HFFc6 (cell line): ENCODE data around the gene HES4. TPM values are rescaled to one million over a fixed set of nuclear protein-coding genes. Genes with fewer than 3 reads are reported as not detected.
A peak's percentile ranks its signal among the peaks of the same experiment; 100 is the strongest.

Experiments used
- DNase-seq: peaks from one replicate; pipeline ENCODE4 v3.0.0-alpha.2; 2018
- H3K27ac Mint-ChIP-seq: 2 replicates; pipeline ENCODE4 v1.8.0; 2020; ENCODE audit warnings: mild to moderate bottlenecking, mixed read lengths
- H3K27me3 Mint-ChIP-seq: 2 replicates; pipeline ENCODE4 v1.8.0; 2021; ENCODE audit warnings: mild to moderate bottlenecking, moderate library complexity, mixed read lengths; ENCODE audit not compliant: insufficient read depth
- H3K36me3 Mint-ChIP-seq: 2 replicates; pipeline ENCODE4 v1.8.0; 2021; ENCODE audit warnings: low read depth, mixed read lengths
- H3K4me1 Mint-ChIP-seq: 2 replicates; pipeline ENCODE4 v1.8.0; 2020; ENCODE audit warnings: low read depth, mixed read lengths
- H3K4me3 Mint-ChIP-seq: 2 replicates; pipeline ENCODE4 v1.8.0; 2020; ENCODE audit warnings: mild to moderate bottlenecking, moderate library complexity, mixed read lengths
- H3K9me3 Mint-ChIP-seq: 2 replicates; pipeline ENCODE4 v1.8.0; 2020; ENCODE audit warnings: mild to moderate bottlenecking, mixed read lengths
- total RNA-seq, 6 experiments: library from RNA; stranded (reverse); fragmentation: NEBNext Ultra II Directional; extraction: Animal tissue kit (Norgen Biotek cat#: 25700); gene quantifications; 2 replicates in 1 of 6; 3 replicates in 5 of 6; pipeline ENCODE4 v1.2.3, GENCODE V29; 2021
- TF ChIP-seq, protein P1 (sequence below): fragments of 200-600 bp; sonication (generic); IDR thresholded peaks from 2 replicates; pipeline ENCODE4 v1.5.0; 2021; ENCODE audit warnings: antibody characterized with exemption, mild to moderate bottlenecking

The HES4 gene
- total RNA-seq, 6 experiments from 2014 or later = 14.1 to 17.4 (median 15.6) TPM

GRCh38 chr1:1026599-1027413 lies 26.9 kb upstream of the HES4 start:
- TF ChIP-seq, protein P1, sequence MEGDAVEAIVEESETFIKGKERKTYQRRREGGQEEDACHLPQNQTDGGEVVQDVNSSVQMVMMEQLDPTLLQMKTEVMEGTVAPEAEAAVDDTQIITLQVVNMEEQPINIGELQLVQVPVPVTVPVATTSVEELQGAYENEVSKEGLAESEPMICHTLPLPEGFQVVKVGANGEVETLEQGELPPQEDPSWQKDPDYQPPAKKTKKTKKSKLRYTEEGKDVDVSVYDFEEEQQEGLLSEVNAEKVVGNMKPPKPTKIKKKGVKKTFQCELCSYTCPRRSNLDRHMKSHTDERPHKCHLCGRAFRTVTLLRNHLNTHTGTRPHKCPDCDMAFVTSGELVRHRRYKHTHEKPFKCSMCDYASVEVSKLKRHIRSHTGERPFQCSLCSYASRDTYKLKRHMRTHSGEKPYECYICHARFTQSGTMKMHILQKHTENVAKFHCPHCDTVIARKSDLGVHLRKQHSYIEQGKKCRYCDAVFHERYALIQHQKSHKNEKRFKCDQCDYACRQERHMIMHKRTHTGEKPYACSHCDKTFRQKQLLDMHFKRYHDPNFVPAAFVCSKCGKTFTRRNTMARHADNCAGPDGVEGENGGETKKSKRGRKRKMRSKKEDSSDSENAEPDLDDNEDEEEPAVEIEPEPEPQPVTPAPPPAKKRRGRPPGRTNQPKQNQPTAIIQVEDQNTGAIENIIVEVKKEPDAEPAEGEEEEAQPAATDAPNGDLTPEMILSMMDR = no peak
- Mint-ChIP-seq H3K4me3 (no peak overlapping the region), H3K4me1 (peaks cover 16% of the 10 kb centered on the region), H3K27me3 (no peaks in the 10 kb centered on the region; the same call in 1 of the 2 replicates), H3K27ac (no peak overlapping the region), H3K36me3 (peaks cover 5% of the 10 kb centered on the region), H3K9me3 (no peaks in the 10 kb centered on the region)
- DNase-seq = no peak

GRCh38 chr1:1025730-1026129 lies 25.8 kb upstream of the HES4 start:
- H3K9me3 Mint-ChIP-seq = no peaks in the 10 kb centered on the region
- H3K27ac Mint-ChIP-seq = no peak overlapping the region
- no peaks in the 10 kb centered on the region; the same call in 1 of the 2 replicates for H3K27me3 Mint-ChIP-seq
- peaks cover 5% of the 10 kb centered on the region for H3K36me3 Mint-ChIP-seq
- no peak for DNase-seq
- TF ChIP-seq, protein P1 = no peak
- no peak overlapping the region for H3K4me3 Mint-ChIP-seq
- peaks cover 23% of the 10 kb centered on the region for H3K4me1 Mint-ChIP-seq

- H3K4me3 Mint-ChIP-seq = no peak overlapping the region
Observed at GRCh38 chr1:1024771-1025699, 25.1 kb upstream of the HES4 start.

DNA sequence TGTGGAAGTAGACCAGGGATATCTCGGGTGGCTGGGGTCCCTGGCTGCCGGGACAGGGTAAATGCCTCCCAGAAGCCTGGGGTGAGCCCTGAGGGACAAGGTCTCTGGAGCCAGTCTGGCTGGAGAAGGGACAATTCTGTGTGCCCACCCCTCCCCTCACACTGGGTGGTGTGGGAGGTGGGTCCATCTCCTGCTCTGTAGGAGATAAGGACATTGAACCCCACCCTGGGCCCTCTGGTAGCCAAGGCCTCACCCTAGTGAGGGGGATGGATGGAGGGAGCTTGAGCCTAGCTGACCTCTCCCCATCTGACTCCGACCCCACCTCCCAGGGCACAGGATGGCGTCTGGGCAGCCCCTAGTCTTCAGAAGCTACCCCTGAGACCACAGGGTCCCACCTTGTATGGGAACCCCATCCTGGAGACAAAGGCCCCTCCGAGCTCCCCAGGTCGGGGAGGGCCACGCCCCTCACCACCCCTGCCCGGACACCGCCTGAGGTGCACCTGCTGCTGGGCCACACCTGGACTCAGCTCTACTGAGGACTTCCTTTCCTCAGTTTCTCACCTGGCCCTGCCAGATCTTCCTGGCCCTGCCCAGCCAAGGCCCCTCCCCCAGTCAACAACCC lies 24.4 kb upstream of the HES4 start:
- H3K9me3 Mint-ChIP-seq = no peaks in the 10 kb centered on the region
- H3K27ac Mint-ChIP-seq = no peak overlapping the region
- H3K36me3 Mint-ChIP-seq = peaks cover 5% of the 10 kb centered on the region
- TF ChIP-seq, protein P1 = no peak
- H3K27me3 Mint-ChIP-seq = no peaks in the 10 kb centered on the region; the same call in 1 of the 2 replicates
- no peak overlapping the region for H3K4me3 Mint-ChIP-seq
- peaks cover 23% of the 10 kb centered on the region for H3K4me1 Mint-ChIP-seq
- DNase-seq = no peak

More at GRCh38 chr1:1024771-1025699, 25.1 kb upstream of the HES4 start:
- DNase-seq = no peak
- Mint-ChIP-seq H3K27me3 (no peaks in the 10 kb centered on the region; the same call in 1 of the 2 replicates), H3K9me3 (no peaks in the 10 kb centered on the region), H3K36me3 (peaks cover 5% of the 10 kb centered on the region), H3K27ac (no peak overlapping the region), H3K4me1 (peaks cover 23% of the 10 kb centered on the region)
- TF ChIP-seq, protein P1 = no peak

- Mint-ChIP-seq H3K27ac (peak overlapping the region; percentile 45; the same call in 1 of the 2 replicates), H3K4me3 (no peak overlapping the region), H3K9me3 (no peaks in the 10 kb centered on the region)
Observed at GRCh38 chr1:1023700-1024099, 23.8 kb upstream of the HES4 start.

More at GRCh38 chr1:1023700-1024099, 23.8 kb upstream of the HES4 start:
- TF ChIP-seq, protein P1 = no peak
- DNase-seq = no peak
- H3K4me1 Mint-ChIP-seq = peaks cover 23% of the 10 kb centered on the region
- peaks cover 5% of the 10 kb centered on the region for H3K36me3 Mint-ChIP-seq
- H3K27me3 Mint-ChIP-seq = no peaks in the 10 kb centered on the region; the same call in 1 of the 2 replicates
